Measurements from ENCODE around the gene ZNF311.
"Not testable (repeated sequence)": the region's sequence is repeated elsewhere in the genome, so short reads cannot be mapped to it uniquely, and the experiment has no call there.

Gene ZNF311

GRCh38 chr6:28982476-28983266 lies 22.4 kb downstream of the ZNF311 start:
- DNase-seq (ENCODE audit: low read depth): peak; percentile 79

GRCh38 chr6:28981833-28982475 lies 23.2 kb downstream of the ZNF311 start:
- peak; percentile 90 for DNase-seq (ENCODE audit: low read depth)

GRCh38 chr6:28981431-28981832 lies 23.7 kb downstream of the ZNF311 start:
- peak; percentile 79 for DNase-seq (ENCODE audit: low read depth)

GRCh38 chr6:28980852-28981430 lies 24.2 kb downstream of the ZNF311 start:
- DNase-seq (ENCODE audit: low read depth): peak; percentile 94

- DNase-seq (ENCODE audit: low read depth): no peak
Measured at GRCh38 chr6:28980137-28980851, 24.8 kb downstream of the ZNF311 start.

GRCh38 chr6:28979679-28980078 lies 25.4 kb downstream of the ZNF311 start:
- no peak for DNase-seq (ENCODE audit: low read depth)

GRCh38 chr6:28978959-28979561 lies 26.1 kb downstream of the ZNF311 start:
- no peak for DNase-seq (ENCODE audit: low read depth)

GRCh38 chr6:28978133-28978491 lies 27.0 kb downstream of the ZNF311 start:
- DNase-seq (ENCODE audit: low read depth): no peak

GRCh38 chr6:28977341-28978132 lies 27.6 kb downstream of the ZNF311 start:
- DNase-seq (ENCODE audit: low read depth): peak; percentile 94

GRCh38 chr6:28976677-28977076 lies 28.4 kb downstream of the ZNF311 start:
- DNase-seq (ENCODE audit: low read depth): no peak

GRCh38 chr6:28974505-28974904 lies 30.6 kb downstream of the ZNF311 start:
- DNase-seq (ENCODE audit: low read depth): no peak

GRCh38 chr6:28970056-28970455 lies 35.1 kb downstream of the ZNF311 start:
- DNase-seq (ENCODE audit: low read depth): not testable (repeated sequence)

GRCh38 chr6:28969129-28969528 lies 36.0 kb downstream of the ZNF311 start:
- DNase-seq (ENCODE audit: low read depth): no peak

- DNase-seq (ENCODE audit: low read depth): no peak
Measured at GRCh38 chr6:28968476-28968875, 36.6 kb downstream of the ZNF311 start.

GRCh38 chr6:28965706-28966105 lies 39.4 kb downstream of the ZNF311 start:
- DNase-seq (ENCODE audit: low read depth): no peak

GRCh38 chr6:28960846-28961500 lies 44.1 kb downstream of the ZNF311 start:
- no peak for DNase-seq (ENCODE audit: low read depth)

GRCh38 chr6:28958561-28959243 lies 46.4 kb downstream of the ZNF311 start:
- DNase-seq (ENCODE audit: low read depth): not testable (repeated sequence)

GRCh38 chr6:28957795-28958314 lies 47.3 kb downstream of the ZNF311 start:
- not testable (repeated sequence) for DNase-seq (ENCODE audit: low read depth)

GRCh38 chr6:28956331-28956730 lies 48.8 kb downstream of the ZNF311 start:
- no peak for DNase-seq (ENCODE audit: low read depth)

Data from ELR (cell line).